ENCODE measurements around the gene LONRF2. TPM values are rescaled to one million over a fixed set of nuclear protein-coding genes. Genes with fewer than 3 reads are reported as not detected.
A peak's percentile ranks its signal among the peaks of the same experiment; 100 is the strongest.

Gene LONRF2
- total and polyA plus RNA-seq, 2 donors (not counting 1 experiment from before 2014, with no cell fraction given): under 0.01 to 0.01 TPM

DNA sequence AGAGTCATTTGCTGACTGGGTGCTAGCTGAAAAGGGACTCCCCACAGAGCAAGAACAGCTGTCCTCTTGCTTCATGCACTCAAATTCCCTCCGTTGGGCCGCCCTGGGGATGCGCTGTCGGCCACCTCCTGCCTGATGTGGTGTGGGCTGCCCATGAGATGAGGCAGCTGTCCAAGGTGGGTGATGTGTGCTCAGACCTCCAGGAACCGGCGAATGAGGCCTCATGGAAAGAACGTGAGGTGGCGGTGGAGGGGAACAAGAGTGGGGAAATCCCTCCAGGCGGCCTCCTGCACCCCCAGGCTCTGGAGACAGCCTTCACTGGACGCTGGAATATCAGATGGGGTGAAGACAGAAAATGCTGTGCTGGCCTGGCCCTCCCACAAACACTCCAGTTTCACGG, 79.8 kb downstream of the LONRF2 start:
- H3K9ac ChIP-seq (ENCODE audit: insufficient read depth, low read length): no peak overlapping the region
- H3K36me3 ChIP-seq (ENCODE audit: control insufficient read depth, insufficient read depth, low read length): no peaks in the 10 kb centered on the region
- H2AFZ ChIP-seq (ENCODE audit: low read length): no peak overlapping the region
- TF ChIP-seq, protein P1, sequence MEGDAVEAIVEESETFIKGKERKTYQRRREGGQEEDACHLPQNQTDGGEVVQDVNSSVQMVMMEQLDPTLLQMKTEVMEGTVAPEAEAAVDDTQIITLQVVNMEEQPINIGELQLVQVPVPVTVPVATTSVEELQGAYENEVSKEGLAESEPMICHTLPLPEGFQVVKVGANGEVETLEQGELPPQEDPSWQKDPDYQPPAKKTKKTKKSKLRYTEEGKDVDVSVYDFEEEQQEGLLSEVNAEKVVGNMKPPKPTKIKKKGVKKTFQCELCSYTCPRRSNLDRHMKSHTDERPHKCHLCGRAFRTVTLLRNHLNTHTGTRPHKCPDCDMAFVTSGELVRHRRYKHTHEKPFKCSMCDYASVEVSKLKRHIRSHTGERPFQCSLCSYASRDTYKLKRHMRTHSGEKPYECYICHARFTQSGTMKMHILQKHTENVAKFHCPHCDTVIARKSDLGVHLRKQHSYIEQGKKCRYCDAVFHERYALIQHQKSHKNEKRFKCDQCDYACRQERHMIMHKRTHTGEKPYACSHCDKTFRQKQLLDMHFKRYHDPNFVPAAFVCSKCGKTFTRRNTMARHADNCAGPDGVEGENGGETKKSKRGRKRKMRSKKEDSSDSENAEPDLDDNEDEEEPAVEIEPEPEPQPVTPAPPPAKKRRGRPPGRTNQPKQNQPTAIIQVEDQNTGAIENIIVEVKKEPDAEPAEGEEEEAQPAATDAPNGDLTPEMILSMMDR (conservative IDR thresholded peaks at IDR 0.05 in 1 of 2, IDR thresholded peaks at IDR 0.05 in 1 of 2; ENCODE audit: low read depth in 1 of 2, low read length in 2 of 2): no peak
- no peak for TF ChIP-seq EZH2 (IDR thresholded peaks at IDR 0.05; ENCODE audit: low read length, missing control alignments)
- peak in 1 of 2 donors; percentile 41 for DNase-seq (ENCODE audit: low read depth in 2 of 2)
- H3K4me2 ChIP-seq (ENCODE audit: extremely low read depth, insufficient read depth, low read length): no peak overlapping the region
- no peak overlapping the region for H3K27ac ChIP-seq (ENCODE audit: insufficient read depth, low read length)
- H4K20me1 ChIP-seq (ENCODE audit: control insufficient read depth, extremely low read depth, insufficient read depth, low read length): no peaks in the 10 kb centered on the region
- H3K27me3 ChIP-seq (ENCODE audit: control insufficient read depth, insufficient read depth, low read length): peaks cover 3% of the 10 kb centered on the region
- no peaks in the 10 kb centered on the region for H3K4me1 ChIP-seq (ENCODE audit: control insufficient read depth, extremely low read depth, insufficient read depth, low read length)
- H3K79me2 ChIP-seq (ENCODE audit: control insufficient read depth, insufficient read depth, low read length): no peaks in the 10 kb centered on the region
- H3K4me3 ChIP-seq (replicated peaks in 1 of 4; ENCODE audit: control extremely low read depth in 1 of 4, insufficient read depth in 1 of 4, low read depth in 3 of 4, low read length in 4 of 4): no peak overlapping the region
- H3K9me3 ChIP-seq (ENCODE audit: control insufficient read depth, insufficient read depth, low read depth, low read length): no peaks in the 10 kb centered on the region

DNA sequence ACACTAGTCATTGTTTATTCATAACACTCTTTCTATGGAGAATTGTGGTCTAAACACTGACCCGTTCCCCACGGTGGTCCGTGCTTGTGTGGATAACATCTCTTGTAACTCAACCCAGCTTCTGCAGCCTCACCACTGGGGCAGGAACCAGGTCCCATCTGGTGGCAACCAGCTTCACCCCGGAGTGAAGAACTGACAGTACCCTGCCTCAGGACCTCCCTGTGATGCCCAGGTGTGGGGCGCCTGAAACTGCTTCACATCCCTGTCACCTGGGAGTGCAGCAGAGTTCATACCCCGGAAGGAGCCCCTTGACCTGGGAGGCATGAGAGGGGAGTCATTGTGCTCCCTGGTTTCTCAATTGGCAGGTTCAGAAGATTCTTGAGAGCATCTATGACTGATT, 81.1 kb downstream of the LONRF2 start:
- no peak for DNase-seq (ENCODE audit: low read depth in 2 of 2)
- no peak for TF ChIP-seq EZH2 (IDR thresholded peaks at IDR 0.05; ENCODE audit: low read length, missing control alignments)
- TF ChIP-seq, protein P1 (conservative IDR thresholded peaks at IDR 0.05 in 1 of 2, IDR thresholded peaks at IDR 0.05 in 1 of 2; ENCODE audit: low read depth in 1 of 2, low read length in 2 of 2): no peak
- H4K20me1 ChIP-seq (ENCODE audit: control insufficient read depth, extremely low read depth, insufficient read depth, low read length): no peaks in the 10 kb centered on the region
- no peaks in the 10 kb centered on the region for H3K79me2 ChIP-seq (ENCODE audit: control insufficient read depth, insufficient read depth, low read length)
- H3K4me3 ChIP-seq (replicated peaks in 1 of 4; ENCODE audit: control extremely low read depth in 1 of 4, insufficient read depth in 1 of 4, low read depth in 3 of 4, low read length in 4 of 4): no peak overlapping the region
- H3K27ac ChIP-seq (ENCODE audit: insufficient read depth, low read length): no peak overlapping the region
- H3K4me2 ChIP-seq (ENCODE audit: extremely low read depth, insufficient read depth, low read length): no peak overlapping the region
- no peak overlapping the region for H2AFZ ChIP-seq (ENCODE audit: low read length)
- H3K9ac ChIP-seq (ENCODE audit: insufficient read depth, low read length): no peak overlapping the region
- H3K36me3 ChIP-seq (ENCODE audit: control insufficient read depth, insufficient read depth, low read length): no peaks in the 10 kb centered on the region
- H3K4me1 ChIP-seq (ENCODE audit: control insufficient read depth, extremely low read depth, insufficient read depth, low read length): no peaks in the 10 kb centered on the region
- peaks cover 3% of the 10 kb centered on the region for H3K27me3 ChIP-seq (ENCODE audit: control insufficient read depth, insufficient read depth, low read length)
- H3K9me3 ChIP-seq (ENCODE audit: control insufficient read depth, insufficient read depth, low read depth, low read length): no peaks in the 10 kb centered on the region

DNA sequence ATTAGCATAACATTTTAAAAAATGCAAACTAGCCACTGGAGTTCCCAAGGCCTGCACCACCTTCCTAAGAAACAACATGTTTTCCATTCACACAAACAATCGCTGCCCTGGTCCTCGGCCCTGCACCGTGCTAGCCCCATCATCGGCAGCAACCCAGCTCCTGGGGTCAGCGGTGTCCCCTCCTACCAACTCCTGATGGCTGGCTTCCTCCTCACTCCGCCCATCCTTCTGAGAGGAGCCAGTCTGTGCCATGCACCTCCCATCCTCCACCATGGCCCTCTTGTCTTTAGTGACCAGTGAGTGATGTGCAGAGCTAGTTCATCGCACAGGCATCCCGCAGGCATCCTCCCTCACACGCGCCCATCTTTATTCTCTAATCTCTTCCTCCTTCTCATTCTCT, 81.9 kb downstream of the LONRF2 start:
- TF ChIP-seq EZH2 (IDR thresholded peaks at IDR 0.05; ENCODE audit: low read length, missing control alignments): no peak
- TF ChIP-seq, protein P1 (conservative IDR thresholded peaks at IDR 0.05 in 1 of 2, IDR thresholded peaks at IDR 0.05 in 1 of 2; ENCODE audit: low read depth in 1 of 2, low read length in 2 of 2): no peak
- H3K79me2 ChIP-seq (ENCODE audit: control insufficient read depth, insufficient read depth, low read length): no peaks in the 10 kb centered on the region
- no peak for DNase-seq (ENCODE audit: low read depth in 2 of 2)
- no peak overlapping the region for H3K9ac ChIP-seq (ENCODE audit: insufficient read depth, low read length)
- no peaks in the 10 kb centered on the region for H3K4me1 ChIP-seq (ENCODE audit: control insufficient read depth, extremely low read depth, insufficient read depth, low read length)
- H3K27me3 ChIP-seq (ENCODE audit: control insufficient read depth, insufficient read depth, low read length): peaks cover 3% of the 10 kb centered on the region
- H3K4me2 ChIP-seq (ENCODE audit: extremely low read depth, insufficient read depth, low read length): no peak overlapping the region
- H3K4me3 ChIP-seq (replicated peaks in 1 of 4; ENCODE audit: control extremely low read depth in 1 of 4, insufficient read depth in 1 of 4, low read depth in 3 of 4, low read length in 4 of 4): no peak overlapping the region
- H3K9me3 ChIP-seq (ENCODE audit: control insufficient read depth, insufficient read depth, low read depth, low read length): no peaks in the 10 kb centered on the region
- no peak overlapping the region for H2AFZ ChIP-seq (ENCODE audit: low read length)
- H3K27ac ChIP-seq (ENCODE audit: insufficient read depth, low read length): no peak overlapping the region
- no peaks in the 10 kb centered on the region for H3K36me3 ChIP-seq (ENCODE audit: control insufficient read depth, insufficient read depth, low read length)
- no peaks in the 10 kb centered on the region for H4K20me1 ChIP-seq (ENCODE audit: control insufficient read depth, extremely low read depth, insufficient read depth, low read length)

Data from fibroblast of lung (primary cell).